DMS 273 treated with DMSO at 0.1 percent for 48 hours (cell line): Measurements from ENCODE around the gene DMXL2.
"Not testable (repeated sequence)": the region's sequence is repeated elsewhere in the genome, so short reads cannot be mapped to it uniquely, and the experiment has no call there.

Experiments used
- DNase-seq: peaks from one replicate; lab custom pipeline; 2025; lab: John Stamatoyannopoulos, UW

DMXL2 gene

GRCh38 chr15:51493892-51494291 is 128.7 kb downstream of the DMXL2 start:
- DNase-seq = no peak

GRCh38 chr15:51492528-51492927 is 130.0 kb downstream of the DMXL2 start:
- DNase-seq = no peak

- no peak for DNase-seq
Observed at GRCh38 chr15:51491941-51492340, 130.6 kb downstream of the DMXL2 start.

GRCh38 chr15:51484781-51485180 is 137.8 kb downstream of the DMXL2 start:
- no peak for DNase-seq

- DNase-seq = no peak
Observed at GRCh38 chr15:51483985-51484384, 138.6 kb downstream of the DMXL2 start.

GRCh38 chr15:51483520-51483919 is 139.1 kb downstream of the DMXL2 start:
- no peak for DNase-seq

GRCh38 chr15:51475736-51476135 is 146.8 kb downstream of the DMXL2 start:
- no peak for DNase-seq

GRCh38 chr15:51470512-51470911 is 152.1 kb downstream of the DMXL2 start:
- no peak for DNase-seq

- DNase-seq = no peak
Observed at GRCh38 chr15:51460796-51461195, 161.8 kb downstream of the DMXL2 start.

GRCh38 chr15:51450001-51450400 is 172.6 kb downstream of the DMXL2 start:
- DNase-seq = no peak

GRCh38 chr15:51448622-51449399 is 173.8 kb downstream of the DMXL2 start:
- no peak for DNase-seq

- no peak for DNase-seq
Observed at GRCh38 chr15:51447855-51448621, 174.5 kb downstream of the DMXL2 start.

- DNase-seq = not testable (repeated sequence)
Observed at GRCh38 chr15:51446029-51446744, 176.4 kb downstream of the DMXL2 start.

GRCh38 chr15:51444807-51445206 is 177.8 kb downstream of the DMXL2 start:
- DNase-seq = no peak

- DNase-seq = no peak
Observed at GRCh38 chr15:51444112-51444511, 178.5 kb downstream of the DMXL2 start.

- DNase-seq = no peak
Observed at GRCh38 chr15:51443282-51443914, 179.2 kb downstream of the DMXL2 start.

GRCh38 chr15:51438526-51438925 is 184.0 kb downstream of the DMXL2 start:
- no peak for DNase-seq

- DNase-seq = no peak
Observed at GRCh38 chr15:51425517-51426040, 197.0 kb downstream of the DMXL2 start.

- no peak for DNase-seq
Observed at GRCh38 chr15:51424780-51425179, 197.8 kb downstream of the DMXL2 start.

GRCh38 chr15:51423040-51423439 is 199.5 kb downstream of the DMXL2 start:
- not testable (repeated sequence) for DNase-seq

GRCh38 chr15:51416129-51416528 is 206.4 kb downstream of the DMXL2 start:
- DNase-seq = no peak
